Astrocyte (in vitro differentiated cells and primary cell): ENCODE results near the gene PPM1H. TPM values are rescaled to one million over a fixed set of nuclear protein-coding genes. Genes with fewer than 3 reads are reported as not detected.

Experiments used
- DNase-seq: peaks from one replicate; pipeline ENCODE4 v3.0.0-alpha.2; 2010; ENCODE audit warnings: low read depth
- FAIRE-seq: peaks from 2 replicates; lab custom pipeline; 2011; peaks lifted over from hg19 to GRCh38; lab: Jason Lieb, UNC
- H2AFZ ChIP-seq: 2 replicates; pipeline ENCODE4 v1.6.0; 2012; ENCODE audit warnings: low read depth, low read length, inconsistent platforms
- H3K27ac ChIP-seq: 2 replicates; pipeline ENCODE4 v1.5.1; 2011; ENCODE audit warnings: low read depth, low read length, inconsistent platforms
- H3K27me3 ChIP-seq: 2 replicates; pipeline ENCODE4 v1.6.0; 2011; ENCODE audit warnings: low read length, inconsistent platforms; ENCODE audit not compliant: insufficient read depth
- H3K36me3 ChIP-seq: 2 replicates; pipeline ENCODE4 v1.5.1; 2011; ENCODE audit warnings: low read length, inconsistent platforms; ENCODE audit not compliant: insufficient read depth
- H3K4me1 ChIP-seq: 2 replicates; pipeline ENCODE4 v1.5.1; 2011; ENCODE audit warnings: low read length, inconsistent platforms; ENCODE audit not compliant: insufficient read depth
- H3K4me2 ChIP-seq: 2 replicates; pipeline ENCODE4 v1.6.0; 2012; ENCODE audit warnings: low read length, inconsistent platforms
- H3K4me3 ChIP-seq: 2 replicates; pipeline ENCODE4 v1.5.1; 2011; ENCODE audit warnings: low read depth, mild to moderate bottlenecking, low read length, inconsistent platforms; ENCODE audit not compliant: insufficient read depth
- H3K79me2 ChIP-seq: 2 replicates; pipeline ENCODE4 v1.6.0; 2012; ENCODE audit warnings: mild to moderate bottlenecking, low read length, inconsistent platforms; ENCODE audit not compliant: insufficient read depth
- H3K9ac ChIP-seq: 2 replicates; pipeline ENCODE4 v1.6.0; 2012; ENCODE audit warnings: mild to moderate bottlenecking, low read length, inconsistent platforms
- H3K9me3 ChIP-seq: 2 replicates; pipeline ENCODE4 v1.5.1; 2012; ENCODE audit warnings: low read depth, mild to moderate bottlenecking, low read length, inconsistent platforms; ENCODE audit not compliant: insufficient read depth
- H4K20me1 ChIP-seq: 2 replicates; pipeline ENCODE4 v1.6.0; 2012; ENCODE audit warnings: low read length, inconsistent platforms; ENCODE audit not compliant: insufficient read depth
- H3K27ac Mint-ChIP-seq: one replicate; pipeline ENCODE4 v1.8.0; 2021; ENCODE audit warnings: mild to moderate bottlenecking, mixed read lengths; ENCODE audit not compliant: unreplicated experiment
- H3K27me3 Mint-ChIP-seq: one replicate; pipeline ENCODE4 v1.8.0; 2021; ENCODE audit warnings: low read depth, mixed read lengths; ENCODE audit not compliant: unreplicated experiment
- H3K36me3 Mint-ChIP-seq: one replicate; pipeline ENCODE4 v1.8.0; 2021; ENCODE audit warnings: low read depth, mixed read lengths; ENCODE audit not compliant: unreplicated experiment
- H3K4me1 Mint-ChIP-seq: one replicate; pipeline ENCODE4 v1.8.0; 2021; ENCODE audit warnings: low read depth, mixed read lengths; ENCODE audit not compliant: unreplicated experiment
- H3K4me3 Mint-ChIP-seq: one replicate; pipeline ENCODE4 v1.8.0; 2021; ENCODE audit warnings: mild to moderate bottlenecking, moderate library complexity, mixed read lengths; ENCODE audit not compliant: unreplicated experiment
- H3K9me3 Mint-ChIP-seq: one replicate; pipeline ENCODE4 v1.8.0; 2021; ENCODE audit warnings: mild to moderate bottlenecking, mixed read lengths; ENCODE audit not compliant: unreplicated experiment
- CTCF ChIP-seq: IDR thresholded peaks from 2 replicates; pipeline ENCODE4 v1.5.1; 2011; ENCODE audit warnings: low read depth, mild to moderate bottlenecking, inconsistent platforms, low read length, moderate library complexity; ENCODE audit not compliant: insufficient read depth
- EZH2 ChIP-seq: IDR thresholded peaks from 2 replicates; pipeline ENCODE4 v1.6.1; 2012; ENCODE audit warnings: mild to moderate bottlenecking, low read length, inconsistent platforms; ENCODE audit not compliant: insufficient read depth
- total RNA-seq: library from RNA; stranded (reverse); gene quantifications from 2 replicates; pipeline ENCODE4 v1.2.1, GENCODE V29; 2021

The PPM1H gene
- total RNA-seq, 1 donor from 2014 or later = 7.8 TPM

- H3K27me3 Mint-ChIP-seq = no peaks in the 10 kb centered on the region
- Histone ChIP-seq H3K36me3 (no peaks in the 10 kb centered on the region), H3K4me1 (no peaks in the 10 kb centered on the region), H3K9ac (no peak overlapping the region), H3K27me3 (no peaks in the 10 kb centered on the region), H3K4me3 (no peak overlapping the region), H4K20me1 (no peaks in the 10 kb centered on the region), H3K27ac (no peak overlapping the region), H3K4me2 (no peak overlapping the region), H3K79me2 (no peaks in the 10 kb centered on the region), H2AFZ (no peak overlapping the region), H3K9me3 (no peaks in the 10 kb centered on the region)
- H3K4me3 Mint-ChIP-seq = no peak overlapping the region
- no peak overlapping the region for H3K27ac Mint-ChIP-seq
- peaks cover 2% of the 10 kb centered on the region for H3K36me3 Mint-ChIP-seq
- peaks cover 5% of the 10 kb centered on the region for H3K4me1 Mint-ChIP-seq
- peaks cover 2% of the 10 kb centered on the region for H3K9me3 Mint-ChIP-seq
- FAIRE-seq (no peak), DNase-seq (no peak)
- no peak for TF ChIP-seq CTCF
Measured at GRCh38 chr12:62646566-62646965, 288.4 kb downstream of the PPM1H start.

GRCh38 chr12:62643486-62643885 lies 291.5 kb downstream of the PPM1H start:
- no peak for FAIRE-seq
- no peaks in the 10 kb centered on the region for H3K36me3 ChIP-seq
- no peaks in the 10 kb centered on the region for H3K79me2 ChIP-seq
- Mint-ChIP-seq H3K36me3 (peaks cover 2% of the 10 kb centered on the region), H3K9me3 (peaks cover 2% of the 10 kb centered on the region), H3K4me3 (no peak overlapping the region), H3K4me1 (peaks cover 13% of the 10 kb centered on the region), H3K27ac (no peak overlapping the region), H3K27me3 (no peaks in the 10 kb centered on the region)
- no peak overlapping the region for H2AFZ ChIP-seq
- H3K4me2 ChIP-seq = no peak overlapping the region
- H3K4me3 ChIP-seq = no peak overlapping the region
- peaks cover 5% of the 10 kb centered on the region for H3K4me1 ChIP-seq
- H3K27ac ChIP-seq = no peak overlapping the region
- TF ChIP-seq CTCF = no peak
- TF ChIP-seq EZH2 = no peak
- H4K20me1 ChIP-seq = no peaks in the 10 kb centered on the region
- H3K27me3 ChIP-seq = no peaks in the 10 kb centered on the region
- no peaks in the 10 kb centered on the region for H3K9me3 ChIP-seq
- DNase-seq = peak; percentile 39
- H3K9ac ChIP-seq = no peak overlapping the region

GRCh38 chr12:62642486-62642885 lies 292.5 kb downstream of the PPM1H start:
- Histone ChIP-seq H3K4me1 (peaks cover 5% of the 10 kb centered on the region), H3K36me3 (no peaks in the 10 kb centered on the region), H3K27me3 (no peaks in the 10 kb centered on the region), H3K4me2 (no peak overlapping the region), H3K4me3 (no peak overlapping the region), H3K9ac (no peak overlapping the region), H3K79me2 (no peaks in the 10 kb centered on the region), H3K27ac (no peak overlapping the region), H4K20me1 (no peaks in the 10 kb centered on the region), H2AFZ (no peak overlapping the region), H3K9me3 (no peaks in the 10 kb centered on the region)
- Mint-ChIP-seq H3K27ac (no peak overlapping the region), H3K4me1 (peaks cover 13% of the 10 kb centered on the region), H3K4me3 (no peak overlapping the region), H3K27me3 (no peaks in the 10 kb centered on the region), H3K9me3 (peaks cover 2% of the 10 kb centered on the region), H3K36me3 (peaks cover 2% of the 10 kb centered on the region)
- no peak for TF ChIP-seq CTCF
- TF ChIP-seq EZH2 = no peak
- DNase-seq = no peak
- FAIRE-seq = no peak
